ENCODE measurements around the gene ANKUB1. TPM values are rescaled to one million over a fixed set of nuclear protein-coding genes. Genes with fewer than 3 reads are reported as not detected.
"Not testable (repeated sequence)": the region's sequence is repeated elsewhere in the genome, so short reads cannot be mapped to it uniquely, and the experiment has no call there.

The ANKUB1 gene
- total and polyA plus RNA-seq, 7 donors: not detected

DNA sequence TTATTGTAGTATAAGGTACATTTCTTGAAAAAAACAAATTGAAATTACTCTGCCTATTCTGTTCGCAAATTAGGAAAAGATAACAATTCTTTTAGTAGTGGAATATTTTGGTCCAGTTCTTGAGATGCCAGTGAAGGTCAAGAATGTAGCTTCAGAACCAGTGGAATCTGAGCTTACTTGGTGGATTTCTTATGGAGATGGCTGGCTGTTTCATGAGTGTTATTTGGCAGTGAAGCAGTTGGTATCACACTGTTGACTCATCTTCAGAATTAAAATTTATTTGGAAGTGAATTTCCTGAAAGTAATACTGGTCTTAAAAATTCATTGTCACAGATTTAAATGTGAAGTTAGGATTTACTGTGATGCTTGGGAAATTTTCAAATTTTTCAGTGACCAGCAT is 39.7 kb upstream of the ANKUB1 start:
- H3K9me3 ChIP-seq: peaks cover 0 to 9% (median 5%) of the 10 kb centered on the region in 4 donors
- H3K4me1 ChIP-seq: peaks cover 0 to 16% (median 6%) of the 10 kb centered on the region in 4 donors
- 99% methylated on average over 1 of the region's 1 CpG for WGBS, 2 donors
- DNase-seq: no peak
- intact Hi-C loops (cut with DNase I): no loop called here
- no peaks in the 10 kb centered on the region for H3K27me3 ChIP-seq
- no peak overlapping the region for H3K27ac ChIP-seq
- no peak overlapping the region for H3K4me3 ChIP-seq
- no peak for TF ChIP-seq POLR2AphosphoS5 (IDR thresholded peaks at IDR 0.05)
- H3K36me3 ChIP-seq: no peaks in the 10 kb centered on the region

GRCh38 chr3:149831321-149831720 is 39.0 kb upstream of the ANKUB1 start:
- peaks cover 0 to 21% (median 12%) of the 10 kb centered on the region in 4 donors for H3K4me1 ChIP-seq
- H3K36me3 ChIP-seq: no peaks in the 10 kb centered on the region
- peaks cover 0 to 9% (median 5%) of the 10 kb centered on the region in 4 donors for H3K9me3 ChIP-seq
- no peaks in the 10 kb centered on the region for H3K27me3 ChIP-seq
- 72 to 93% methylated on average over 4 of the region's 4 CpGs for WGBS, 2 donors
- intact Hi-C loops (cut with DNase I): no loop called here
- no peak overlapping the region for H3K27ac ChIP-seq
- no peak for TF ChIP-seq POLR2AphosphoS5 (IDR thresholded peaks at IDR 0.05)
- no peak for TF ChIP-seq POLR2A (IDR thresholded peaks at IDR 0.05)
- TF ChIP-seq EP300 (IDR thresholded peaks at IDR 0.05): no peak
- no peak for TF ChIP-seq CTCF (IDR thresholded peaks at IDR 0.05)
- DNase-seq: no peak
- no peak overlapping the region for H3K4me3 ChIP-seq

- Histone ChIP-seq H3K4me1 (peaks cover 0 to 21% (median 15%) of the 10 kb centered on the region in 4 donors), H3K9me3 (peaks cover 0 to 9% (median 5%) of the 10 kb centered on the region in 4 donors), H3K27ac (no peak overlapping the region), H3K36me3 (no peaks in the 10 kb centered on the region), H3K4me3 (no peak overlapping the region), H3K27me3 (no peaks in the 10 kb centered on the region)
- intact Hi-C loops (cut with DNase I): no loop called here
- TF ChIP-seq POLR2AphosphoS5 (IDR thresholded peaks at IDR 0.05): no peak
- no peak for TF ChIP-seq CTCF (IDR thresholded peaks at IDR 0.05)
- TF ChIP-seq POLR2A (IDR thresholded peaks at IDR 0.05): no peak
- TF ChIP-seq EP300 (IDR thresholded peaks at IDR 0.05): no peak
- DNase-seq: no peak
- WGBS, 2 donors: 97 to 98% methylated on average over 2 of the region's 2 CpGs
Measured at GRCh38 chr3:149830902-149831301, 38.5 kb upstream of the ANKUB1 start.

- H3K27me3 ChIP-seq; H3K4me3 ChIP-seq; intact Hi-C loops (cut with DNase I); H3K36me3 ChIP-seq; DNase-seq; H3K27ac ChIP-seq; H3K9me3 ChIP-seq: not testable (repeated sequence)
- 93 to 95% methylated on average over 4 of the region's 4 CpGs for WGBS, 2 donors
- H3K4me1 ChIP-seq: peaks cover 0 to 25% (median 19%) of the 10 kb centered on the region in 4 donors
Measured at GRCh38 chr3:149829631-149830030, 37.3 kb upstream of the ANKUB1 start.

- intact Hi-C loops (cut with DNase I): no loop called here
- no peak for DNase-seq
- 92 to 97% methylated on average over 1 of the region's 1 CpG for WGBS, 2 donors
- no peak overlapping the region for H3K27ac ChIP-seq
- H3K27me3 ChIP-seq: no peaks in the 10 kb centered on the region
- peaks cover 0 to 25% (median 19%) of the 10 kb centered on the region in 4 donors for H3K4me1 ChIP-seq
- no peaks in the 10 kb centered on the region for H3K36me3 ChIP-seq
- H3K4me3 ChIP-seq: no peak overlapping the region
- peaks cover 0 to 9% (median 3%) of the 10 kb centered on the region in 4 donors for H3K9me3 ChIP-seq
- no peak for TF ChIP-seq POLR2A (IDR thresholded peaks at IDR 0.05)
- no peak for TF ChIP-seq EP300 (IDR thresholded peaks at IDR 0.05)
- no peak for TF ChIP-seq POLR2AphosphoS5 (IDR thresholded peaks at IDR 0.05)
- no peak for TF ChIP-seq CTCF (IDR thresholded peaks at IDR 0.05)
Measured at GRCh38 chr3:149828390-149828789, 36.0 kb upstream of the ANKUB1 start.

DNA sequence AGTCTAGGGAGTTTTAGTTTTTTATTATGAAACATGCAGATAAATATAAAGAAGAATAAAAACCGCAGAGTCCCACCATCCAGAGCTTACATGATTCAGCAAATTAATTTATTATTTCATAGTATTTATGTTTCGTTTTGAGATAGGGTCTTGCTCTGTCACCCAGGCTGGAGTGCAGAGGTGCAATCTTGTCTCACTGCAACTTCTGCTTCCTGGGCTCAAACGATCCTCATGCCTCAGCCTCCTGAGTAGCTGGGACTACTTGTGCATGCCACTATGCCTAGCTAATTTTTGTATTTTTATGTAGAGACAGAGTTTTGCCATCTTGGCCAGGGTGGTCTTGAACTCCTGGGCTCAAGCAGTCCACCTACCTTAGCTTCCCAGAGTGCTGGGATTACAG is 34.3 kb upstream of the ANKUB1 start:
- Histone ChIP-seq H3K4me3 (no peak overlapping the region), H3K36me3 (no peaks in the 10 kb centered on the region), H3K27ac (no peak overlapping the region), H3K27me3 (no peaks in the 10 kb centered on the region), H3K9me3 (peaks cover 0 to 7% (median 0%) of the 10 kb centered on the region in 4 donors), H3K4me1 (peaks cover 0 to 25% (median 19%) of the 10 kb centered on the region in 4 donors)
- no peak for TF ChIP-seq POLR2AphosphoS5 (IDR thresholded peaks at IDR 0.05)
- TF ChIP-seq CTCF (IDR thresholded peaks at IDR 0.05): no peak
- TF ChIP-seq POLR2A (IDR thresholded peaks at IDR 0.05): no peak
- TF ChIP-seq EP300 (IDR thresholded peaks at IDR 0.05): no peak
- DNase-seq: no peak
- intact Hi-C loops (cut with DNase I): no loop called here
- 90 to 91% methylated on average over 3 of the region's 3 CpGs for WGBS, 2 donors
